ENCODE measurements around the gene HSD11B2.

HSD11B2 gene

GRCh38 chr16:67415872-67416793 lies 14.8 kb upstream of the HSD11B2 start, which contains the start of gene ZDHHC1:
ZDHHC1 (minus strand) TSS chr16:67416477; CDS start chr16:67407775, 8,702 bp downstream.
- DNase-seq, result peak; percentile 70

- DNase-seq, result no peak
Measured at GRCh38 chr16:67417333-67418061, 13.4 kb upstream of the HSD11B2 start.

GRCh38 chr16:67419502-67419901 lies 11.4 kb upstream of the HSD11B2 start:
- DNase-seq, result no peak

GRCh38 chr16:67419931-67420330 lies 11.0 kb upstream of the HSD11B2 start:
- no peak for DNase-seq

- no peak for DNase-seq
Measured at GRCh38 chr16:67421030-67421429, 9.9 kb upstream of the HSD11B2 start.

- no peak for DNase-seq
Measured at GRCh38 chr16:67423015-67423414, 7.9 kb upstream of the HSD11B2 start.

- no peak for DNase-seq
Measured at GRCh38 chr16:67423611-67424260, 7.2 kb upstream of the HSD11B2 start.

GRCh38 chr16:67424261-67424615 lies 6.7 kb upstream of the HSD11B2 start:
- no peak for DNase-seq

GRCh38 chr16:67425061-67425460 lies 5.9 kb upstream of the HSD11B2 start:
- DNase-seq, result no peak

GRCh38 chr16:67425580-67425979 lies 5.3 kb upstream of the HSD11B2 start:
- DNase-seq, result no peak

- no peak for DNase-seq
Measured at GRCh38 chr16:67426022-67426421, 4.9 kb upstream of the HSD11B2 start.

GRCh38 chr16:67426950-67427349 lies 4.0 kb upstream of the HSD11B2 start:
- no peak for DNase-seq

GRCh38 chr16:67428146-67428731 lies 2.7 kb upstream of the HSD11B2 start:
- peak; percentile 69 for DNase-seq

- no peak for DNase-seq
Measured at GRCh38 chr16:67429053-67429798, 1.7 kb upstream of the HSD11B2 start.

- no peak for DNase-seq
Measured at GRCh38 chr16:67429799-67430503, 970 bp upstream of the HSD11B2 start.

GRCh38 chr16:67430504-67430976 lies 381 bp upstream of the HSD11B2 start:
- DNase-seq, result peak; percentile 16

- DNase-seq, result no peak
Measured at GRCh38 chr16:67431775-67432505, 1.0 kb downstream of the HSD11B2 start.

- no peak for DNase-seq
Measured at GRCh38 chr16:67432506-67432890, 1.6 kb downstream of the HSD11B2 start.

GRCh38 chr16:67433131-67433719 lies 2.3 kb downstream of the HSD11B2 start:
- DNase-seq, result no peak

- DNase-seq, result no peak
Measured at GRCh38 chr16:67435758-67436164, 4.8 kb downstream of the HSD11B2 start.
